GM18499 (cell line): ENCODE results near the gene KHDC4.
"Not testable (repeated sequence)": the region's sequence is repeated elsewhere in the genome, so short reads cannot be mapped to it uniquely, and the experiment has no call there.

ENCODE experiments used
- ATAC-seq: cut with Tn5 transposase; IDR thresholded peaks from one replicate; pipeline ENCODE4 v1.9.1; 2021; ENCODE audit warnings: moderate number of reproducible peaks; ENCODE audit not compliant: insufficient read depth, unreplicated experiment

KHDC4 gene

DNA sequence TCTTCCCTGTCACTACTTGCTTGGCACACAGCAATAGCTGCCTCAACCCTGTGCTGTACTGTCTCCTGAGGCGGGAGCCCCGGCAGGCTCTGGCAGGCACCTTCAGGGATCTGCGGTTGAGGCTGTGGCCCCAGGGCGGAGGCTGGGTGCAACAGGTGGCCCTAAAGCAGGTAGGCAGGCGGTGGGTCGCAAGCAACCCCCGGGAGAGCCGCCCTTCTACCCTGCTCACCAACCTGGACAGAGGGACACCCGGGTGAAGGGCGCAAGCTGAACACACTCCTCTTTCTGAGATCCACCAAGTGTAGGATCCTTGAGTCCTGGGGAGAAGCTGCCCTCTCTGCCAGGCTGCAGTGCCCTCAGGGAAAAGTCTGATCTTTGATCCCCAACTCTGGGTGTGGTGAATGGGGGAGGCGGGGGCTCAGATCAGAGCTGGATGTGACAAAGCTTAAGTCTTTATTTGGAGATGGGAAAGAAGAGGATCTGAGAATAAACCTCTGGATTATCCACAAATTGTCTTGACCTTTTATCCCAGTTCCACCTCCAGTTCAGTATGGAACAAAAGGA is 8.4 kb upstream of the KHDC4 start:
- no peak for ATAC-seq

GRCh38 chr1:155941845-155942531 is 7.8 kb upstream of the KHDC4 start:
- no peak for ATAC-seq

GRCh38 chr1:155940993-155941844 is 7.0 kb upstream of the KHDC4 start, which contains the start of gene RXFP4:
Gene RXFP4, plus strand, starts transcription at chr1:155941638. Its CDS starts 72 bp downstream, at chr1:155941710.
- no peak for ATAC-seq

- ATAC-seq, result no peak
Measured at GRCh38 chr1:155940482-155940992, 6.3 kb upstream of the KHDC4 start.

DNA sequence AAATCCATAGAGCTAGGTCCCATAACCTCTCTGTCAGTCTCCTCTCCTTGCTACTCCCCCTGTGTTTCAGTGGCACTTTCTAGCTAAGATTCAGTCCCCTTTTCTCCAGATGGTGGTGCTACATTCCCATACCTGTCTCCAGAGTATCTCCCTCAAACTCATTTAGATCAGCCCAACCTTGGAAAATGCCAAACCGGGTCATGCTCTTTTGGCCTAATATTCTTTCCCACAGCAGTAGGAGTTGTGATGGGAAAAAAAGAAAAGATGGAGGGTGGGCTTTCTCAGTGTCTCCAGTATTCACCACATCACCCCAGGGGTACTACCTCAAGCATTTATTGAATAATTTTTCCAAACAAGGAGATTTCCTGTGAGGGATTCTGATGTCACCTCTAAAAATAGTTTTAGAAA is 4.0 kb upstream of the KHDC4 start:
- no peak for ATAC-seq

GRCh38 chr1:155934936-155935590 is 850 bp upstream of the KHDC4 start:
- no peak for ATAC-seq

GRCh38 chr1:155933591-155934096 is 569 bp downstream of the KHDC4 start:
- no peak for ATAC-seq

DNA sequence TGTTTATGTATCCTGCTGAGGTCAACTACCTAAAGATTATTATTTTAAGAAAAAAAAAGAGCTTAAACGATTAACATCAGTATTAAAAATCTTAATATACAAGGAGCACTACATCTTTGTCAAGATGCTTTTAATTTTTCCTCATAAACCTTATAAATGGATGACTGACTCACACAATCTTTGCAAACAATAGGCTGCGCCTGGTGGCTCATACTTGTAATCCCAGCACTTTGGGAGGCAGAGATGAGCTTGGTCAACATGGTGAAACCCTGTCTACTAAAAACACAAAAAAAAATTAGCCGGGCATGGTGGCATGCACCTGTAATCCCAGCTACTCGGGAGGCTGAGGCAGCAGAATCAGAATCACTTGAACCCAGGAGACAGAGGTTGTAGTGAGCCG is 1.7 kb downstream of the KHDC4 start:
- ATAC-seq, result no peak

GRCh38 chr1:155932081-155932480 is 2.1 kb downstream of the KHDC4 start:
- no peak for ATAC-seq

DNA sequence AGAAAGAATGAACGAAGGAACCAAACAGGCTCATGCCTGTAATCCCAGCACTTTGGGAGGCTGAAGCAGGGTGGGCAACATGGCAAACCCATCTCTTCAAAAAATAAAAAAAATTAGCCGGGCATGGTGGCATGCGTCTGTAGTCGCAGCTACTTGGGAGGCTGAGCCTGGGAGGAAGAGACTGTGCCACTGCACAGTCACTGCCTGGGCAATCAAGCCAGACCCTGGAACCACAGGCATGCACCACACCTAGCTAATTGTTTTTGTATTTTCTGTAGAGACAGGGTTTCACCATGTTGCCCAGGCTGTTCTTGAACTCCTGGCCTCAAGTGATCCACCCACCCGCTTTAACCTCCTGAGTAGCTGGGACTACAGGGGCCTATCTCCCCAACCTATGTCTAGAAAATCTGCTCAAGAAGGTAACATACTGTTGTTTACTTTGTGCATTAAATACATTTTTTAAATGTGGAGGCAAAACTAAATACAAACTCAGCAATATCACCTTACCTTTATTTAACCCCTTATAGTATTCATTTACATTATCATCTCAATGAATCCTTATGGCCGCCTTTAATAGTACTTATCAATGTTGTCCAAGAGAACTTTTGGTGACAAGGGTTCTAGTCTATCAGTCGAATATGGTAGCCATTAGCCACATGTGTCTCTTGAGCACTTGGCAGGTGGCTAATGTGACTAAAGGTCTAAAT is 2.7 kb downstream of the KHDC4 start:
- ATAC-seq, result no peak

DNA sequence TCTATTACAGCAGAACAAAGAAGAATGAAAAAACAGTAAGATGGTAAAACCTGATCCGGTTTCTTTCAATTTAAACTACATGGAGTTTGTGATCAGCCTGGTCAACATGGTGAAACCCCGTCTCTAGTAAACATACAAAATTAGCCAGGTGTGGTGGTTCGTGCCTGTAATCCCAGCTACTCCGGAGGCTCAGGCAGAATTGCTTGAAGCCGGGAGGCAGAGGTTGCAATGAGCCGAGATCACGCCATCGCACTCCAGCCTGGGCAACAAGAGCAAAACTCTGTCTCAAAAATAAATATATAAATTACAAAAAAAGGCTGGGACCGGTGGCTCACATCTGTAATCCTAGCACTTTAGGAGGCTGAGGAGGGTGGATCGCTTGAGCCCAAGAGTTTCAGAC is 3.5 kb downstream of the KHDC4 start:
- not testable (repeated sequence) for ATAC-seq

- ATAC-seq, result no peak
Measured at GRCh38 chr1:155929057-155929456, 5.2 kb downstream of the KHDC4 start.

- no peak for ATAC-seq
Measured at GRCh38 chr1:155925506-155925905, 8.7 kb downstream of the KHDC4 start.

DNA sequence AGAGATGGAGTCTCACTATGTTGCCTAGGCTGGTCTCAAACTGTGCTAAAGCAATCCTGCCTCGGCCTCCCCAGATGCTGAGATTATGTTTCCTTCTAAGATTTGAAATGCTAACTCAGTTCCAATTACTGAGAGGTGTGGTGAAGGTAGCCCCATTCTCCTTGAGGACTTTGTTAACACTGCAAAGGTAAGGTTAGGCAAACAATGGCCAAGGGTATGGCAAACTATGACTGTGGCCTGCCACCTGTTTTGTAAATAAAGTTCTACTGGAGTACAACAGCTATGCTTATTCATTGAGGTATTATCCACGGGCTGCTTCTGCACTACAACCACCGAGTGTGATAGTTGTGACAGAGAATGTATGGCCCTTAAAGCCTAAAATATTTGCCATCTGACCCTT is 13.5 kb downstream of the KHDC4 start:
- no peak for ATAC-seq

DNA sequence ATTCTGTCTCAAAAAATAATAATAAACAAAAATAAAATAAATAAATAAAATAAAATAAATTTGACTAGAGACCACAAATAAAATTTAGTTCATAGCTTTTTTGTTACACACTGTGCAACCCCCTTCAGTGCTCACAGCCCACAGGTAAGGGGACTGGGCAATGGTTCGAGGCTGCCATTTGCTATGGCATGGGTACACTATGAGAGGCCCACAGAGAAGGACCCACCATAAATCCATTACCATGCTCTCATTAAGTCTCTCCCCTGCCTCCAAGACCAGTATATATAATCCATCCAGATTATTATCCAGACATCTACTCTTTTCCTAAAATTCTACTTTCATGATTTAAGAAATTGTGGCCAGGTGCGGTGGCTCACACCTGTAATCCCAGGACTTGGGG is 14.4 kb downstream of the KHDC4 start:
- no peak for ATAC-seq

DNA sequence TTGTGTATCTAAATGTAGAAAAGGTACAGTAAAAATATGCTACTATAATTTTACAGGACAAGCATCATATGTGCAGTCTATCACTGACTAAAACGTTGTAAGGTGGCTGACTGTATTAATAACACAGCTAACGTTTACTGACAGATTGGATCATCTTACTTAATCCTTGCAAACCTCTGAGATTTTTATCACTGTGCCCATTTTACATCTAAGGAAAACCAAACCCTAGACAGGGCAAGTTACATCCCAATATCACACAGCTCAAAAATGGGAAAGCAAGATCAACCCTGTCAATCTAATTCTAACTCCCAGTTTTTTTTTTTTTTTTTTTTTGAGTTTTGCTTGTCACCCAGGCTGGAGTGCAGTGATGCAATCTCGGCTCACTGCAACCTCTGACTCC is 15.6 kb downstream of the KHDC4 start:
- no peak for ATAC-seq

- no peak for ATAC-seq
Measured at GRCh38 chr1:155913969-155914757, 20.1 kb downstream of the KHDC4 start.

- ATAC-seq, result no peak
Measured at GRCh38 chr1:155912056-155912536, 22.1 kb downstream of the KHDC4 start.
